Activated T-helper 17 cell treated with anti-CD3 and anti-CD28 coated beads, Interleukin-2, amount 50 U/mL, for 72 hours (primary cell): Measurements from ENCODE around the gene HNRNPH3. TPM values are rescaled to one million over a fixed set of nuclear protein-coding genes. Genes with fewer than 3 reads are reported as not detected.
"Not testable (repeated sequence)": the region's sequence is repeated elsewhere in the genome, so short reads cannot be mapped to it uniquely, and the experiment has no call there.

Experiments used
- ATAC-seq: fragments of 150-1000 bp; cut with Tn5 transposase; replicated peaks from 2 replicates; pipeline ENCODE4 v1.10.0; 2021; ENCODE audit warnings: mild to moderate bottlenecking, moderate library complexity
- H3K27ac Mint-ChIP-seq: one replicate; pipeline ENCODE4 v1.8.0; 2022; ENCODE audit warnings: mixed read lengths
- H3K27me3 Mint-ChIP-seq: one replicate; pipeline ENCODE4 v1.8.0; 2022; ENCODE audit warnings: mixed read lengths
- H3K36me3 Mint-ChIP-seq: one replicate; pipeline ENCODE4 v1.8.0; 2022; ENCODE audit warnings: low read depth, mild to moderate bottlenecking, mixed read lengths
- H3K4me1 Mint-ChIP-seq: one replicate; pipeline ENCODE4 v1.8.0; 2022; ENCODE audit warnings: mixed read lengths
- H3K4me3 Mint-ChIP-seq: one replicate; pipeline ENCODE4 v1.8.0; 2022; ENCODE audit warnings: mild to moderate bottlenecking, mixed read lengths
- H3K9me3 Mint-ChIP-seq: one replicate; pipeline ENCODE4 v1.8.0; 2022; ENCODE audit warnings: mixed read lengths
- total RNA-seq, 2 donors: library from RNA; stranded (reverse); gene quantifications; one replicate each; pipeline ENCODE4 v1.2.3, GENCODE V29; 2022

The HNRNPH3 gene
- total RNA-seq, 2 donors from 2014 or later = 113 to 133 TPM

GRCh38 chr10:68315582-68315981 lies 16.3 kb upstream of the HNRNPH3 start:
- Mint-ChIP-seq H3K9me3 (peaks cover 9% of the 10 kb centered on the region), H3K27me3 (no peaks in the 10 kb centered on the region), H3K4me1 (no peaks in the 10 kb centered on the region), H3K36me3 (no peaks in the 10 kb centered on the region), H3K27ac (no peak overlapping the region), H3K4me3 (no peak overlapping the region)
- no peak for ATAC-seq

- Mint-ChIP-seq H3K27ac (no peak overlapping the region), H3K36me3 (no peaks in the 10 kb centered on the region), H3K4me3 (no peak overlapping the region), H3K4me1 (no peaks in the 10 kb centered on the region), H3K9me3 (peaks cover 9% of the 10 kb centered on the region), H3K27me3 (no peaks in the 10 kb centered on the region)
- no peak for ATAC-seq
These were observed 13.4 kb upstream of the HNRNPH3 start for GRCh38 chr10:68318331-68319059.

- ATAC-seq, H3K9me3 Mint-ChIP-seq, H3K27me3 Mint-ChIP-seq, H3K4me1 Mint-ChIP-seq, H3K27ac Mint-ChIP-seq, H3K4me3 Mint-ChIP-seq, H3K36me3 Mint-ChIP-seq: not testable (repeated sequence)
These were observed 7.5 kb upstream of the HNRNPH3 start for GRCh38 chr10:68324396-68324795.

GRCh38 chr10:68327889-68328786 lies 3.7 kb upstream of the HNRNPH3 start:
- Mint-ChIP-seq H3K4me3 (peak overlapping the region; percentile 33), H3K27ac (peak overlapping the region; percentile 3), H3K36me3 (peaks cover 20% of the 10 kb centered on the region), H3K27me3 (no peaks in the 10 kb centered on the region), H3K9me3 (no peaks in the 10 kb centered on the region), H3K4me1 (peaks cover 21% of the 10 kb centered on the region)
- ATAC-seq = no peak

- Mint-ChIP-seq H3K4me1 (peaks cover 24% of the 10 kb centered on the region), H3K36me3 (peaks cover 34% of the 10 kb centered on the region), H3K9me3 (no peaks in the 10 kb centered on the region), H3K27me3 (no peaks in the 10 kb centered on the region), H3K27ac (no peak overlapping the region), H3K4me3 (peak overlapping the region; percentile 12)
- ATAC-seq = no peak
These were observed 2.4 kb upstream of the HNRNPH3 start for GRCh38 chr10:68329506-68329861.

- Mint-ChIP-seq H3K4me3 (peak overlapping the region; percentile 98), H3K27me3 (no peaks in the 10 kb centered on the region), H3K36me3 (peaks cover 48% of the 10 kb centered on the region), H3K9me3 (no peaks in the 10 kb centered on the region), H3K27ac (peak overlapping the region; percentile 100), H3K4me1 (peaks cover 30% of the 10 kb centered on the region)
- no peak for ATAC-seq
These were observed 911 bp upstream of the HNRNPH3 start for GRCh38 chr10:68330852-68331454.

- Mint-ChIP-seq H3K4me1 (peaks cover 45% of the 10 kb centered on the region), H3K27me3 (no peaks in the 10 kb centered on the region), H3K27ac (peak within 1 kb of the TSS; percentile 100), H3K36me3 (peaks cover 63% of the 10 kb centered on the region), H3K4me3 (peak within 1 kb of the TSS; percentile 98), H3K9me3 (no peaks in the 10 kb centered on the region)
- ATAC-seq = peak; percentile 32
These were observed 594 bp downstream of the HNRNPH3 start, which contains the start of gene PBLD for GRCh38 chr10:68332259-68333057. Gene PBLD, minus strand, starts transcription at chr10:68332928. Its CDS starts 26,084 bp downstream, at chr10:68306844.

- Mint-ChIP-seq H3K9me3 (no peaks in the 10 kb centered on the region), H3K27ac (peak overlapping the region; percentile 100), H3K4me1 (peaks cover 49% of the 10 kb centered on the region), H3K27me3 (no peaks in the 10 kb centered on the region), H3K36me3 (peaks cover 69% of the 10 kb centered on the region), H3K4me3 (peak overlapping the region; percentile 98)
- no peak for ATAC-seq
These were observed 1.2 kb downstream of the HNRNPH3 start for GRCh38 chr10:68333058-68333395.

GRCh38 chr10:68333440-68334431 lies 1.9 kb downstream of the HNRNPH3 start:
- Mint-ChIP-seq H3K27me3 (no peaks in the 10 kb centered on the region), H3K4me3 (peak overlapping the region; percentile 98), H3K4me1 (peaks cover 44% of the 10 kb centered on the region), H3K36me3 (peaks cover 76% of the 10 kb centered on the region), H3K27ac (peak overlapping the region; percentile 100), H3K9me3 (no peaks in the 10 kb centered on the region)
- no peak for ATAC-seq

- Mint-ChIP-seq H3K4me1 (peaks cover 44% of the 10 kb centered on the region), H3K4me3 (peak overlapping the region; percentile 98), H3K9me3 (no peaks in the 10 kb centered on the region), H3K27me3 (no peaks in the 10 kb centered on the region), H3K27ac (peak overlapping the region; percentile 100), H3K36me3 (peaks cover 88% of the 10 kb centered on the region)
- no peak for ATAC-seq
These were observed 3.0 kb downstream of the HNRNPH3 start for GRCh38 chr10:68334672-68335467.

- H3K36me3 Mint-ChIP-seq = peaks cover 100% of the 10 kb centered on the region
- peak overlapping the region; percentile 100 for H3K27ac Mint-ChIP-seq
- H3K4me3 Mint-ChIP-seq = peak overlapping the region; percentile 98
- H3K9me3 Mint-ChIP-seq = no peaks in the 10 kb centered on the region
- H3K4me1 Mint-ChIP-seq = peaks cover 37% of the 10 kb centered on the region
- no peaks in the 10 kb centered on the region for H3K27me3 Mint-ChIP-seq
- ATAC-seq = no peak
These were observed 5.0 kb downstream of the HNRNPH3 start for GRCh38 chr10:68336754-68337351.

GRCh38 chr10:68340358-68341080 lies 8.7 kb downstream of the HNRNPH3 start:
- peak overlapping the region; percentile 66 for H3K27ac Mint-ChIP-seq

More at GRCh38 chr10:68340358-68341080, 8.7 kb downstream of the HNRNPH3 start:
- Mint-ChIP-seq H3K27me3 (no peaks in the 10 kb centered on the region), H3K36me3 (peaks cover 98% of the 10 kb centered on the region), H3K4me1 (peaks cover 35% of the 10 kb centered on the region), H3K9me3 (no peaks in the 10 kb centered on the region), H3K4me3 (no peak overlapping the region)
- no peak for ATAC-seq
